HG03571 (cell line): ENCODE measurements around the gene C1orf35.
"Not testable (repeated sequence)": the region's sequence is repeated elsewhere in the genome, so short reads cannot be mapped to it uniquely, and the experiment has no call there.

ENCODE experiments used
- ATAC-seq: cut with Tn5 transposase; IDR thresholded peaks from one replicate; pipeline ENCODE4 v1.9.1; 2021; ENCODE audit not compliant: unreplicated experiment

C1orf35 gene

GRCh38 chr1:228142701-228143136 lies 39.6 kb upstream of the C1orf35 start:
- no peak for ATAC-seq

GRCh38 chr1:228142155-228142691 lies 39.1 kb upstream of the C1orf35 start:
- no peak for ATAC-seq

GRCh38 chr1:228141226-228142044 lies 38.3 kb upstream of the C1orf35 start:
- no peak for ATAC-seq

GRCh38 chr1:228140724-228141225 lies 37.6 kb upstream of the C1orf35 start:
- no peak for ATAC-seq

GRCh38 chr1:228139931-228140723 lies 37.0 kb upstream of the C1orf35 start, which contains the start of gene GUK1:
Gene GUK1 (plus strand): TSS chr1:228140279. CDS start chr1:228140303, 24 bp downstream.
- ATAC-seq: peak; percentile 86

GRCh38 chr1:228139406-228139930 lies 36.3 kb upstream of the C1orf35 start:
- ATAC-seq: no peak

- ATAC-seq: no peak
These were observed 33.8 kb upstream of the C1orf35 start for GRCh38 chr1:228136901-228137300.

- ATAC-seq: no peak
These were observed 31.5 kb upstream of the C1orf35 start for GRCh38 chr1:228134591-228134990.

- no peak for ATAC-seq
These were observed 28.6 kb upstream of the C1orf35 start for GRCh38 chr1:228131766-228132165.

- no peak for ATAC-seq
These were observed 22.1 kb upstream of the C1orf35 start for GRCh38 chr1:228125185-228125584.

- ATAC-seq: no peak
These were observed 20.4 kb upstream of the C1orf35 start for GRCh38 chr1:228123505-228123904.

- no peak for ATAC-seq
These were observed 19.9 kb upstream of the C1orf35 start for GRCh38 chr1:228122921-228123441.

GRCh38 chr1:228120857-228121489 lies 17.8 kb upstream of the C1orf35 start:
- ATAC-seq: no peak

- ATAC-seq: no peak
These were observed 17.2 kb upstream of the C1orf35 start for GRCh38 chr1:228120351-228120750.

- ATAC-seq: no peak
These were observed 14.9 kb upstream of the C1orf35 start for GRCh38 chr1:228118040-228118439.

- ATAC-seq: no peak
These were observed 14.2 kb upstream of the C1orf35 start for GRCh38 chr1:228117335-228117734.

- no peak for ATAC-seq
These were observed 11.7 kb upstream of the C1orf35 start for GRCh38 chr1:228114827-228115226.

- no peak for ATAC-seq
These were observed 9.5 kb upstream of the C1orf35 start for GRCh38 chr1:228112617-228113016.

- no peak for ATAC-seq
These were observed 9.0 kb upstream of the C1orf35 start for GRCh38 chr1:228112167-228112566.

GRCh38 chr1:228111315-228111714 lies 8.2 kb upstream of the C1orf35 start:
- not testable (repeated sequence) for ATAC-seq
